ENCODE results near the gene SFXN2.

SFXN2 gene

GRCh38 chr10:102770792-102771191 is 56.4 kb downstream of the SFXN2 start:
- Histone ChIP-seq H3K4me3 (replicated peaks; ENCODE audit: insufficient read depth, low read length) (no peak overlapping the region), H3K27ac (replicated peaks) (no peak overlapping the region), H3K27me3 (ENCODE audit: insufficient read depth, poor library complexity, severe bottlenecking) (no peaks in the 10 kb centered on the region)
- no peak for DNase-seq (ENCODE audit: low read depth in 1 of 2, low spot score in 1 of 2)
- TF ChIP-seq REST (IDR thresholded peaks at IDR 0.05; ENCODE audit: insufficient replicate concordance, low read depth) (no peak), CTCF (IDR thresholded peaks at IDR 0.05; ENCODE audit: insufficient read depth, low read length) (no peak), SPI1 (IDR thresholded peaks at IDR 0.05; ENCODE audit: borderline replicate concordance, low read depth) (no peak), POLR2AphosphoS5 (IDR thresholded peaks at IDR 0.05; ENCODE audit: low read depth) (no peak)

GRCh38 chr10:102773320-102773719 is 58.9 kb downstream of the SFXN2 start:
- TF ChIP-seq GABPA (IDR thresholded peaks at IDR 0.05; ENCODE audit: low read depth) (no peak), REST (IDR thresholded peaks at IDR 0.05; ENCODE audit: insufficient replicate concordance, low read depth) (no peak), SPI1 (IDR thresholded peaks at IDR 0.05; ENCODE audit: borderline replicate concordance, low read depth) (no peak), POLR2AphosphoS5 (IDR thresholded peaks at IDR 0.05; ENCODE audit: low read depth) (no peak), CTCF (IDR thresholded peaks at IDR 0.05; ENCODE audit: insufficient read depth, low read length) (no peak)
- no peak overlapping the region for H3K27ac ChIP-seq (replicated peaks)
- no peaks in the 10 kb centered on the region for H3K27me3 ChIP-seq (ENCODE audit: insufficient read depth, poor library complexity, severe bottlenecking)
- DNase-seq (ENCODE audit: low read depth in 1 of 2, low spot score in 1 of 2): no peak
- no peak overlapping the region for H3K4me3 ChIP-seq (replicated peaks; ENCODE audit: insufficient read depth, low read length)

GRCh38 chr10:102773986-102774385 is 59.5 kb downstream of the SFXN2 start:
- no peak overlapping the region for H3K4me3 ChIP-seq (replicated peaks; ENCODE audit: insufficient read depth, low read length)
- no peak for TF ChIP-seq CTCF (IDR thresholded peaks at IDR 0.05; ENCODE audit: insufficient read depth, low read length)
- TF ChIP-seq GABPA (IDR thresholded peaks at IDR 0.05; ENCODE audit: low read depth): no peak
- TF ChIP-seq POLR2AphosphoS5 (IDR thresholded peaks at IDR 0.05; ENCODE audit: low read depth): no peak
- no peak for TF ChIP-seq SPI1 (IDR thresholded peaks at IDR 0.05; ENCODE audit: borderline replicate concordance, low read depth)
- no peak for TF ChIP-seq REST (IDR thresholded peaks at IDR 0.05; ENCODE audit: insufficient replicate concordance, low read depth)
- peak in 1 of 2 experiments; percentile 20 for DNase-seq (ENCODE audit: low read depth in 1 of 2, low spot score in 1 of 2)
- H3K27me3 ChIP-seq (ENCODE audit: insufficient read depth, poor library complexity, severe bottlenecking): no peaks in the 10 kb centered on the region
- no peak overlapping the region for H3K27ac ChIP-seq (replicated peaks)

Measured in HL-60 (cell line).